ENCODE measurements around the gene NES.
A peak's percentile ranks its signal among the peaks of the same experiment; 100 is the strongest.

The NES gene

GRCh38 chr1:156667610-156667967 is 9.6 kb downstream of the NES start:
- no peak for FAIRE-seq
- TF ChIP-seq POLR2A (IDR thresholded peaks at IDR 0.05; ENCODE audit: low read depth, low read length) = no peak
- no peak for TF ChIP-seq PAX5 (IDR thresholded peaks at IDR 0.05; ENCODE audit: insufficient read depth, low read length, severe bottlenecking)
- no peak for TF ChIP-seq TAF1 (IDR thresholded peaks at IDR 0.05; ENCODE audit: low read depth, low read length)
- no peak for DNase-seq (ENCODE audit: insufficient read length, low spot score)

- no peak for FAIRE-seq
- no peak for DNase-seq (ENCODE audit: insufficient read length, low spot score)
- TF ChIP-seq PAX5 (IDR thresholded peaks at IDR 0.05; ENCODE audit: insufficient read depth, low read length, severe bottlenecking) (no peak), SPI1 (IDR thresholded peaks at IDR 0.05; ENCODE audit: low read depth, low read length) (no peak), POLR2A (IDR thresholded peaks at IDR 0.05; ENCODE audit: low read depth, low read length) (no peak), POU2F2 (IDR thresholded peaks at IDR 0.05; ENCODE audit: low read depth, low read length) (no peak)
Observed at GRCh38 chr1:156666862-156667609, 10.2 kb downstream of the NES start.

GRCh38 chr1:156665539-156665938 is 11.7 kb downstream of the NES start:
- no peak for FAIRE-seq
- DNase-seq (ENCODE audit: insufficient read length, low spot score) = no peak

GRCh38 chr1:156664767-156665411 is 12.3 kb downstream of the NES start:
- FAIRE-seq (peak; percentile 71), DNase-seq (ENCODE audit: insufficient read length, low spot score) (peak; percentile 83)
- TF ChIP-seq POLR2AphosphoS5 (IDR thresholded peaks at IDR 0.05; ENCODE audit: low read depth, low read length) (no peak), TAF1 (IDR thresholded peaks at IDR 0.05; ENCODE audit: low read depth, low read length) (no peak), SPI1 (IDR thresholded peaks at IDR 0.05; ENCODE audit: low read depth, low read length) (peak; percentile 23; the same call in 1 of the 2 replicates), POLR2A (IDR thresholded peaks at IDR 0.05; ENCODE audit: low read depth, low read length) (0 out of 2 replicates have a peak, but pooled peaks have one; percentile 15), PAX5 (IDR thresholded peaks at IDR 0.05; ENCODE audit: insufficient read depth, low read length, severe bottlenecking) (no peak)

More at GRCh38 chr1:156665539-156665938, 11.7 kb downstream of the NES start:
- TF ChIP-seq POLR2A (IDR thresholded peaks at IDR 0.05; ENCODE audit: low read depth, low read length) (no peak), TAF1 (IDR thresholded peaks at IDR 0.05; ENCODE audit: low read depth, low read length) (no peak), POU2F2 (IDR thresholded peaks at IDR 0.05; ENCODE audit: low read depth, low read length) (no peak), SPI1 (IDR thresholded peaks at IDR 0.05; ENCODE audit: low read depth, low read length) (no peak), POLR2AphosphoS5 (IDR thresholded peaks at IDR 0.05; ENCODE audit: low read depth, low read length) (no peak), PAX5 (IDR thresholded peaks at IDR 0.05; ENCODE audit: insufficient read depth, low read length, severe bottlenecking) (no peak)

- no peak for FAIRE-seq
- DNase-seq (ENCODE audit: insufficient read length, low spot score) = no peak
- TF ChIP-seq SPI1 (IDR thresholded peaks at IDR 0.05; ENCODE audit: low read depth, low read length) (no peak), POLR2A (IDR thresholded peaks at IDR 0.05; ENCODE audit: low read depth, low read length) (0 out of 2 replicates have a peak, but pooled peaks have one; percentile 13), POU2F2 (IDR thresholded peaks at IDR 0.05; ENCODE audit: low read depth, low read length) (no peak)
Observed at GRCh38 chr1:156664046-156664766, 13.0 kb downstream of the NES start.

- no peak for TF ChIP-seq POLR2AphosphoS5 (IDR thresholded peaks at IDR 0.05; ENCODE audit: low read depth, low read length)
- no peak for TF ChIP-seq POU2F2 (IDR thresholded peaks at IDR 0.05; ENCODE audit: low read depth, low read length)
- FAIRE-seq (no peak), DNase-seq (ENCODE audit: insufficient read length, low spot score) (no peak)
Observed at GRCh38 chr1:156663178-156663577, 14.0 kb downstream of the NES start.

- DNase-seq (ENCODE audit: insufficient read length, low spot score) (no peak), FAIRE-seq (no peak)
- TF ChIP-seq POLR2AphosphoS5 (IDR thresholded peaks at IDR 0.05; ENCODE audit: low read depth, low read length) (no peak), TAF1 (IDR thresholded peaks at IDR 0.05; ENCODE audit: low read depth, low read length) (no peak), PAX5 (IDR thresholded peaks at IDR 0.05; ENCODE audit: insufficient read depth, low read length, severe bottlenecking) (no peak), SPI1 (IDR thresholded peaks at IDR 0.05; ENCODE audit: low read depth, low read length) (no peak), POU2F2 (IDR thresholded peaks at IDR 0.05; ENCODE audit: low read depth, low read length) (no peak), POLR2A (IDR thresholded peaks at IDR 0.05; ENCODE audit: low read depth, low read length) (no peak)
Observed at GRCh38 chr1:156662800-156663055, 14.5 kb downstream of the NES start.

- DNase-seq (ENCODE audit: insufficient read length, low spot score) (no peak), FAIRE-seq (peak; percentile 20)
- TF ChIP-seq SPI1 (IDR thresholded peaks at IDR 0.05; ENCODE audit: low read depth, low read length) (peak; percentile 85), TAF1 (IDR thresholded peaks at IDR 0.05; ENCODE audit: low read depth, low read length) (no peak), POLR2AphosphoS5 (IDR thresholded peaks at IDR 0.05; ENCODE audit: low read depth, low read length) (no peak)
Observed at GRCh38 chr1:156662005-156662799, 15.0 kb downstream of the NES start.

GRCh38 chr1:156660752-156661112 is 16.5 kb downstream of the NES start:
- FAIRE-seq = no peak
- TF ChIP-seq POLR2A (IDR thresholded peaks at IDR 0.05; ENCODE audit: low read depth, low read length) (no peak), SPI1 (IDR thresholded peaks at IDR 0.05; ENCODE audit: low read depth, low read length) (no peak), PAX5 (IDR thresholded peaks at IDR 0.05; ENCODE audit: insufficient read depth, low read length, severe bottlenecking) (no peak), POLR2AphosphoS5 (IDR thresholded peaks at IDR 0.05; ENCODE audit: low read depth, low read length) (no peak), POU2F2 (IDR thresholded peaks at IDR 0.05; ENCODE audit: low read depth, low read length) (no peak), TAF1 (IDR thresholded peaks at IDR 0.05; ENCODE audit: low read depth, low read length) (no peak)
- DNase-seq (ENCODE audit: insufficient read length, low spot score) = no peak

Data from GM12891 (cell line).